Endodermal cell (in vitro differentiated cells): ENCODE data around the gene SLC35A2. TPM values are rescaled to one million over a fixed set of nuclear protein-coding genes. Genes with fewer than 3 reads are reported as not detected.

Experiments
- DNase-seq: peaks from one replicate; pipeline ENCODE4 v3.0.0-alpha.2; 2017
- H3K27ac ChIP-seq: 2 replicates; pipeline ENCODE4 v1.5.1; 2013; ENCODE audit warnings: mild to moderate bottlenecking, low read depth, low read length, moderate library complexity
- H3K27me3 ChIP-seq: 2 replicates; pipeline ENCODE4 v1.6.1; 2013; ENCODE audit warnings: mild to moderate bottlenecking, low read length, moderate library complexity; ENCODE audit not compliant: insufficient read depth, control insufficient read depth, poor library complexity, severe bottlenecking
- H3K36me3 ChIP-seq: 2 replicates; pipeline ENCODE4 v1.7.0; 2013; ENCODE audit warnings: mild to moderate bottlenecking, low read length, moderate library complexity; ENCODE audit not compliant: control insufficient read depth, insufficient read depth
- H3K4me1 ChIP-seq: one replicate; pipeline ENCODE4 v1.7.0; 2013; ENCODE audit warnings: low read length; ENCODE audit not compliant: control insufficient read depth, insufficient read depth
- H3K4me3 ChIP-seq: 2 replicates; pipeline ENCODE4 v1.5.1; 2013; ENCODE audit warnings: mild to moderate bottlenecking, low read length, moderate library complexity
- H3K9ac ChIP-seq: 2 replicates; pipeline ENCODE4 v1.6.1; 2013; ENCODE audit warnings: mild to moderate bottlenecking, low read length, moderate library complexity; ENCODE audit not compliant: poor library complexity, severe bottlenecking; ENCODE audit errors: extremely low read depth
- H3K9me3 ChIP-seq: 2 replicates; pipeline ENCODE4 v1.6.1; 2013; ENCODE audit warnings: mild to moderate bottlenecking, low read length, moderate library complexity; ENCODE audit not compliant: control insufficient read depth
- H3K27ac Mint-ChIP-seq: 2 replicates; pipeline ENCODE4 v1.8.0; 2020; ENCODE audit warnings: mixed read lengths
- H3K27me3 Mint-ChIP-seq: 2 replicates; pipeline ENCODE4 v1.8.0; 2021; ENCODE audit warnings: mild to moderate bottlenecking, mixed read lengths; ENCODE audit not compliant: insufficient read depth
- H3K36me3 Mint-ChIP-seq: 2 replicates; pipeline ENCODE4 v1.8.0; 2020; ENCODE audit warnings: low read depth, mixed read lengths
- H3K4me1 Mint-ChIP-seq: 2 replicates; pipeline ENCODE4 v1.8.0; 2020; ENCODE audit warnings: mixed read lengths
- H3K4me3 Mint-ChIP-seq: 2 replicates; pipeline ENCODE4 v1.8.0; 2020; ENCODE audit warnings: mild to moderate bottlenecking, moderate library complexity, mixed read lengths
- H3K9me3 Mint-ChIP-seq: 2 replicates; pipeline ENCODE4 v1.8.0; 2020; ENCODE audit warnings: mild to moderate bottlenecking, mixed read lengths
- WGBS, 2 experiments: methylation state at CpG; one replicate each; pipeline versions ENCODE4 v1.1.5 to v1.1.7; 2013; ENCODE audit warnings: missing lambda C conversion rate in 2 of 2, mixed read lengths in 1 of 2; ENCODE audit not compliant: insufficient coverage in 1 of 2, insufficient read length in 1 of 2; 5-methylcytosine and 5-hydroxymethylcytosine counted together
- total RNA-seq, 2 donors: library from RNA; stranded (reverse); fragmentation: NEBNext Ultra II Directional in 1 of 2; extraction: Animal tissue kit (Norgen Biotek cat#: 25700) in 1 of 2; gene quantifications; 2 replicates in 1 of 2; 3 replicates in 1 of 2; pipeline ENCODE4 v1.2.1, GENCODE V29; 2021
- TF ChIP-seq, protein P1 (sequence below): fragments of 200-600 bp; sonication (generic); conservative IDR thresholded peaks from 2 replicates; pipeline ENCODE4 v1.5.0; 2021; ENCODE audit warnings: antibody characterized with exemption, mild to moderate bottlenecking

SLC35A2 gene
- total RNA-seq, 2 donors from 2014 or later, result 22.8 to 24.7 TPM

DNA sequence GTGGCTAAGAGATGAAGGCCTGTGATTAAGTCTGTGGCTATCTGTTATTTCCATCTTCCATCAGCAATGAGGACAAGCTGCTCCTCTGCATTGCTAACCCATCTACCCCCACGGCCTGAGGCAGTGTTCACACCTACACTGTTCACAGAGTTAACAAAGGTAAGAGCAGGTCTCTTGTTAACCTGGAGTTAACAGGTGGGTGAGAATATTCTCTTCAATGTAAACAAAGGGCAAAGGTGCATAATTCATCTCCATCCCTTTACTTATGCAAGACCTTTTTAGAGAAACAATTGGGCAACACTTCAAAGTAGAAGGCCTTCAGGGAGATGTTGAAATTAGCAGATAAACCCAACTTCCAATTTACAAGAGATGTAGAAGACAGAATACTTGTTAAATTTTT lies 2.8 kb downstream of the SLC35A2 start:
- H3K36me3 ChIP-seq, result peaks cover 23% of the 10 kb centered on the region
- TF ChIP-seq, protein P1, sequence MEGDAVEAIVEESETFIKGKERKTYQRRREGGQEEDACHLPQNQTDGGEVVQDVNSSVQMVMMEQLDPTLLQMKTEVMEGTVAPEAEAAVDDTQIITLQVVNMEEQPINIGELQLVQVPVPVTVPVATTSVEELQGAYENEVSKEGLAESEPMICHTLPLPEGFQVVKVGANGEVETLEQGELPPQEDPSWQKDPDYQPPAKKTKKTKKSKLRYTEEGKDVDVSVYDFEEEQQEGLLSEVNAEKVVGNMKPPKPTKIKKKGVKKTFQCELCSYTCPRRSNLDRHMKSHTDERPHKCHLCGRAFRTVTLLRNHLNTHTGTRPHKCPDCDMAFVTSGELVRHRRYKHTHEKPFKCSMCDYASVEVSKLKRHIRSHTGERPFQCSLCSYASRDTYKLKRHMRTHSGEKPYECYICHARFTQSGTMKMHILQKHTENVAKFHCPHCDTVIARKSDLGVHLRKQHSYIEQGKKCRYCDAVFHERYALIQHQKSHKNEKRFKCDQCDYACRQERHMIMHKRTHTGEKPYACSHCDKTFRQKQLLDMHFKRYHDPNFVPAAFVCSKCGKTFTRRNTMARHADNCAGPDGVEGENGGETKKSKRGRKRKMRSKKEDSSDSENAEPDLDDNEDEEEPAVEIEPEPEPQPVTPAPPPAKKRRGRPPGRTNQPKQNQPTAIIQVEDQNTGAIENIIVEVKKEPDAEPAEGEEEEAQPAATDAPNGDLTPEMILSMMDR, result no peak
- H3K4me1 Mint-ChIP-seq, result peaks cover 3% of the 10 kb centered on the region
- 83% methylated on average over 1 of the region's 1 CpG; no CpG with 5 or more reads in 1 of the 2 experiments for WGBS, 2 experiments
- H3K27me3 Mint-ChIP-seq, result no peaks in the 10 kb centered on the region
- H3K27ac ChIP-seq, result no peak overlapping the region
- DNase-seq, result no peak
- H3K4me3 ChIP-seq, result no peak overlapping the region
- peaks cover 60% of the 10 kb centered on the region for H3K9me3 Mint-ChIP-seq
- no peaks in the 10 kb centered on the region for H3K27me3 ChIP-seq
- no peaks in the 10 kb centered on the region for H3K9me3 ChIP-seq
- H3K27ac Mint-ChIP-seq, result no peak overlapping the region
- no peak overlapping the region for H3K4me3 Mint-ChIP-seq
- H3K36me3 Mint-ChIP-seq, result peaks cover 31% of the 10 kb centered on the region
- no peak overlapping the region for H3K9ac ChIP-seq
- no peaks in the 10 kb centered on the region for H3K4me1 ChIP-seq

DNA sequence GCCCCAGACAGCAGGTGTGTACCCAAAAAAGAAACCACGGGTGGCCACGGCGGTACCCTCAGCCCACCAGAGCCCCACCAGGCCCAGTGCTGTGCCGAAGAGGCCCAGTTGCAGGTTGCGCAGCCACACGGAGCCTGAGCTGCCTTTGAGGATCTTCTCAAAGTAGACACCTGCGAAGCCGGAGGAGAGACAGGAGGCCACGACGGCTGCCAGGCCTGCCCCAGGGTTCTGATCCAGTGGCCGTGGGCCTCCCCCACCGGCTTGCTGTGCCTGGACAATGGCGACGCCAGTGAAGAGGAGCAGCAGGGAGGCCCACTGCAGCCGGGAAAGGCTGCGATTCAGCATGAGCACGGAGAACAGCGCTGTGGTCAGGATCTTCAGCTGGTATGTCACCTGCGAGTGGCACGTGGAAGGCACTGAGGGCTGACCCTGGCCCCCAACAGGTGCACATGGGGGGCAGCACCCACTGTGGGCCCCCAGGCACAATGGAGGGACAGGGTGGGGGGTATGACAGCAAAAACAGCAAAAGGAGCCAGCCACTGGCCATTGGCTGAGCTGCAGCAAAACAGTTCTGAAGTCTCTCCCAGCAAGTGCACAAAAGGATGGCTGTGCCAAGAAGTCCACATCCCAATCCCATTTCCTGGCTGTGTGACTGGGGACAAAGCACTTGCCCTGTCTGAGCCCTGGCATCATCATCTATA lies 6.2 kb downstream of the SLC35A2 start:
- WGBS, 2 experiments, result 86 to 93% methylated on average over 5 to 20 of the region's 20 CpGs
- no peak overlapping the region for H3K4me3 Mint-ChIP-seq

GRCh38 chrX:48904626-48905025 lies 6.8 kb downstream of the SLC35A2 start:
- Mint-ChIP-seq H3K27ac (no peak overlapping the region), H3K27me3 (no peaks in the 10 kb centered on the region), H3K36me3 (peaks cover 44% of the 10 kb centered on the region), H3K4me1 (no peaks in the 10 kb centered on the region), H3K9me3 (peaks cover 70% of the 10 kb centered on the region), H3K4me3 (no peak overlapping the region)
- peaks cover 19% of the 10 kb centered on the region for H3K36me3 ChIP-seq
- no peak for DNase-seq
- no peak overlapping the region for H3K27ac ChIP-seq
- no peaks in the 10 kb centered on the region for H3K9me3 ChIP-seq
- H3K4me1 ChIP-seq, result no peaks in the 10 kb centered on the region
- H3K4me3 ChIP-seq, result no peak overlapping the region
- 95 to 96% methylated on average over 5 to 14 of the region's 14 CpGs for WGBS, 2 experiments
- TF ChIP-seq, protein P1, result no peak
- H3K27me3 ChIP-seq, result no peaks in the 10 kb centered on the region
- no peak overlapping the region for H3K9ac ChIP-seq

More for the DNA sequence above, 6.2 kb downstream of the SLC35A2 start:
- no peaks in the 10 kb centered on the region for H3K9me3 ChIP-seq
- H3K4me3 ChIP-seq, result no peak overlapping the region
- H3K27me3 Mint-ChIP-seq, result no peaks in the 10 kb centered on the region
- no peaks in the 10 kb centered on the region for H3K4me1 ChIP-seq
- no peak overlapping the region for H3K9ac ChIP-seq
- DNase-seq, result no peak
- H3K27ac Mint-ChIP-seq, result no peak overlapping the region
- no peaks in the 10 kb centered on the region for H3K27me3 ChIP-seq
- H3K4me1 Mint-ChIP-seq, result no peaks in the 10 kb centered on the region
- H3K27ac ChIP-seq, result no peak overlapping the region
- peaks cover 42% of the 10 kb centered on the region for H3K36me3 Mint-ChIP-seq
- TF ChIP-seq, protein P1, result no peak
- peaks cover 68% of the 10 kb centered on the region for H3K9me3 Mint-ChIP-seq
- peaks cover 17% of the 10 kb centered on the region for H3K36me3 ChIP-seq
